Activated CD4-positive, alpha-beta T cell treated with anti-CD3 and anti-CD28 coated beads, Interleukin-2, amount 10 ng/mL, durations not matched to agents 24 days and 14 days (primary cell): ENCODE data around the gene ZFC3H1. TPM values are rescaled to one million over a fixed set of nuclear protein-coding genes. Genes with fewer than 3 reads are reported as not detected.

Source experiments
- DNase-seq: peaks from one replicate; pipeline ENCODE4 v3.0.0; 2022
- H3K27ac Mint-ChIP-seq: one replicate; pipeline ENCODE4 v1.8.0; 2022; ENCODE audit warnings: mild to moderate bottlenecking, mixed read lengths
- H3K27me3 Mint-ChIP-seq: one replicate; pipeline ENCODE4 v1.8.0; 2022; ENCODE audit warnings: mixed read lengths
- H3K36me3 Mint-ChIP-seq: one replicate; pipeline ENCODE4 v1.8.0; 2022; ENCODE audit warnings: low read depth, mild to moderate bottlenecking, mixed read lengths
- H3K4me1 Mint-ChIP-seq: one replicate; pipeline ENCODE4 v1.8.0; 2021; ENCODE audit warnings: mixed read lengths
- H3K4me3 Mint-ChIP-seq: one replicate; pipeline ENCODE4 v1.8.0; 2022; ENCODE audit warnings: mild to moderate bottlenecking, moderate library complexity, mixed read lengths
- H3K9me3 Mint-ChIP-seq: one replicate; pipeline ENCODE4 v1.8.0; 2021; ENCODE audit warnings: mixed read lengths
- intact Hi-C: fragments of 100-400 bp; cut with micrococcal nuclease; formaldehyde crosslinking; loops from one replicate; pipeline ENCODE4 v1.15.1; 2023
- total RNA-seq: library from RNA; stranded (reverse); gene quantifications from 2 replicates; pipeline ENCODE4 v1.2.3, GENCODE V29; 2022

Gene ZFC3H1
- total RNA-seq, 1 donor from 2014 or later = 64.6 TPM

DNA sequence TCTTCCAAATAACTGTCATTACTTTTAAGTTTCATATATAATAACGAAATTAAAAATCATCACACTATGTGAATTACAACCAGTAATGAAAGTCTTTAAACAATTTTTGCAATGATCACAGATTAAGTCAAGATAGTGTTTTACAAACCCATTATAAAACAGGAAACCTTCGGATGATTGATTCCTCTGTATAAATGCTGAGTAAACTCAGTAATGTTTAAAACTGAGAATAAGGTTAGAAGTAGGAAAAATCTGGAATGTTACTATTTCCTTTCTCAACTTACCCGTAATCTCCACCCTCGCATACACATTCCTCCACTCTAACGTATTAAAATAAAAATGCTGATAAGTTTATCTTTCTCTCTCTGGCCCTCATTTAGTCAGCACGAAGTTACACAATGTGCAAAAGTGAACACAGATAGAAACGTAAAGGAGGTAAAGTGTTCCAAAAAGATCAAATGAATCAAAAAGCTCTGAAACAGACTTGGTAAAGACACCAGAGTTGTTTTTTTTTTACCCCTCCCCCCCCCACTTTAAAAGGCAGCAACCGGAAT lies 1.6 kb downstream of the ZFC3H1 start:
- Mint-ChIP-seq H3K4me1 (peaks cover 30% of the 10 kb centered on the region), H3K27ac (peak overlapping the region; percentile 99), H3K27me3 (no peaks in the 10 kb centered on the region), H3K36me3 (peaks cover 44% of the 10 kb centered on the region), H3K4me3 (peak overlapping the region; percentile 97), H3K9me3 (peaks cover 2% of the 10 kb centered on the region)
- no peak for DNase-seq
- intact Hi-C loops = loop anchor here (1.0 to 2.0 kb wide), 2 partner anchors 20 to 1923 kb away; partner anchors contain the start of gene RAB3IP

DNA sequence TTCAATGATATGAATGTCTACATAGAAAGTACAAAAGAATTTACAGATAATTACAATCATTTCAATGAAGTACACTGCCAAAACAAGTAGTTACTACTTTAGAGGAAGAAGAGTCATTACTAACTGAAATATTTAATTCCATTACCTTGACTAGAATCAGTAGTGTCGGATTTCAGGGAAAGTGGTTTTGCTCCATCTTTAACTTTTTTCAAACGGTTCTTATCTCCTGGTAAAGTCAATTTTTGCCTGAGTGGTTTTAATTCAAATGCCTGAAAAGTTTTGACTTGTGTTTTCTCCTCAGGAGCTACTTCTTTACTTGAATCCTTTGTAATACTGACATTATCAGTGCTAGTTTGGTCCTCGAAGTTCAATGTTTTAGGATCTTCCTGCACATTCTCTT lies 6.9 kb downstream of the ZFC3H1 start:
- peak overlapping the region; percentile 45 for H3K4me3 Mint-ChIP-seq
- peaks cover 36% of the 10 kb centered on the region for H3K4me1 Mint-ChIP-seq
- peaks cover 32% of the 10 kb centered on the region for H3K36me3 Mint-ChIP-seq
- intact Hi-C loops = loop anchor here (5.0 kb wide), 1 partner anchor 39 kb away; no protein-coding TSS in a partner anchor
- H3K27me3 Mint-ChIP-seq = no peaks in the 10 kb centered on the region
- no peak for DNase-seq
- H3K9me3 Mint-ChIP-seq = no peaks in the 10 kb centered on the region
- no peak overlapping the region for H3K27ac Mint-ChIP-seq

DNA sequence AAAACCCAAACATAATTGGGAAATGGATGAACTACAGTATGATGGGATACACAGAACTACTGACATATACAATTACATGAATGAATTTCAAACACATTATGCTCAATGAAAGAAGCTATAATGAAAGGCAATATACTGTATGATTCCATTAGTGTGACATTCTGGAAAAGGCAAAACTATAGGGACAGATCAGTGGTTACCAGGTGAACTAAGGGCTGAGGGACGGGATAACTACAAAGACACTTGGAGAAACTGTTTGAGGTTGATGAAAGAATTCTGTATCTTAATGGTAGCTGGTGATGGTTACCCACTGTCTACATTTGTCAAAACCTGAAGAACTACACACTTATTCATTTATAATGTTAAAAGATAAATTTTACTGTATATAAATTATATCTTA lies 7.7 kb downstream of the ZFC3H1 start:
- Mint-ChIP-seq H3K4me3 (peak overlapping the region; percentile 65), H3K9me3 (no peaks in the 10 kb centered on the region), H3K36me3 (peaks cover 31% of the 10 kb centered on the region), H3K27me3 (no peaks in the 10 kb centered on the region), H3K4me1 (peaks cover 35% of the 10 kb centered on the region), H3K27ac (peak overlapping the region; percentile 2)
- DNase-seq = no peak
- intact Hi-C loops = loop anchor here (1.0 to 5.0 kb wide), 2 partner anchors 7 to 39 kb away; partner anchors contain the start of gene ZFC3H1

DNA sequence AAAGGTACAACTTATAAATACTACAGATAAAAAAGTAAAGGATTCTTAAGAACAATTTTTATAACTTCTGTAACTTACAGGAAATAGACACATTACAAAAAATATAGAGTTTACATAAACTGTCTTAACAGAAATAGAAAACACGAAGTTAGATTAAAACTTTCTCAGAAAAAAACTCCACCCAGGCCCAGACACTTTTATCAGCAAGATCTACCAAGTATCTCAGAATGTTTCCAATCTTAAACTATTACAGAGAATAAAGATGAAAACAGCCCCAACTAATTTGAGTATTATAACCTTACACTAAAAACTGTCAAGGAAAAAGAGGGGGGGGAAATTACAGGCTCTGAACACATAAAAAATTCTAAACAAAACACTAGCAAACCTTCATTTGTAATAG lies 8.2 kb downstream of the ZFC3H1 start:
- Mint-ChIP-seq H3K9me3 (no peaks in the 10 kb centered on the region), H3K4me1 (peaks cover 35% of the 10 kb centered on the region), H3K27ac (peak overlapping the region; percentile 2), H3K4me3 (peak overlapping the region; percentile 65), H3K36me3 (peaks cover 31% of the 10 kb centered on the region), H3K27me3 (no peaks in the 10 kb centered on the region)
- intact Hi-C loops = loop anchor here (1.0 to 5.0 kb wide), 2 partner anchors 8 to 38 kb away; partner anchors contain the start of gene ZFC3H1
- no peak for DNase-seq

DNA sequence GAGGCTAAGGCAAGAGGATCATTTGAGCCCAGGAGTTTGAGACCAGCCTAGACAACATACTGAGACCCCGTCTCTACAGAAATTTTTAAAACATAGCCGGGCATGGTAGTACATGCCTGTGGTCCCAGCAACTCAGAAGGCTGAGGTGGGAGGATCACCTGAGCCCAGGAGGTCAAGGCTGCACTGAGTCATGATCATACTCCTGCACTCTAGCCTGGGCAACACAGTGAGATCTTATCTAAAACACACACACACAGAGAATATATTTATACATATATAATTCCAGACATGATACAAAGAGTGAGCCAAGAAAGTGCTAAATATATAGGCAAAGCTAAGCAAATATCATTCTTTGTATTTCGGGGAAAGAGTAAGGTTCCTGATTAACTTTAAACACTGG lies 9.4 kb downstream of the ZFC3H1 start:
- Mint-ChIP-seq H3K27me3 (no peaks in the 10 kb centered on the region), H3K4me3 (no peak overlapping the region)
- intact Hi-C loops = no loop called here

DNA sequence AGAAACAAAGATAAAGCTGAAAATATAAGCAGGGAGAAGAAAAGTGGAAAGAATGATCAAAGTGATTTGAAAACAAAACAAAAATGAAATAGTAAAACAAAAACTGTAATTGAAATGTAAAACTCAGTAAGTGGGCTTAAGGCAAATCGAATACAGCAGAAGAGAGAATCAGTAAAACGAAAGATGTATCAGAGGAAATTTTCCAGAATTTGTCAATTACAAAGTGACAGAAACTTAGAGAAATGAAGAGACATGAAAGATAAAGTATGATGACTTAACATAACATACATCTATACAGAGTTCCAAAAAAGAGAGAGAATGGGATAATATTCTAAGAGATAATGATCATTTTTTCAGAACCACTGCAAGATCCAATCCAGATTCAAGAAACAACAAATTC lies 10.5 kb downstream of the ZFC3H1 start:
- H3K27me3 Mint-ChIP-seq = no peaks in the 10 kb centered on the region
- H3K36me3 Mint-ChIP-seq = peaks cover 25% of the 10 kb centered on the region
- H3K9me3 Mint-ChIP-seq = no peaks in the 10 kb centered on the region
- no peak overlapping the region for H3K4me3 Mint-ChIP-seq
- DNase-seq = no peak
- intact Hi-C loops = no loop called here
- H3K27ac Mint-ChIP-seq = no peak overlapping the region
- peaks cover 28% of the 10 kb centered on the region for H3K4me1 Mint-ChIP-seq

More for the DNA sequence above, 9.4 kb downstream of the ZFC3H1 start:
- H3K4me1 Mint-ChIP-seq = peaks cover 29% of the 10 kb centered on the region
- no peaks in the 10 kb centered on the region for H3K9me3 Mint-ChIP-seq
- peaks cover 29% of the 10 kb centered on the region for H3K36me3 Mint-ChIP-seq
- H3K27ac Mint-ChIP-seq = no peak overlapping the region
- no peak for DNase-seq

GRCh38 chr12:71652656-71653055 lies 11.0 kb downstream of the ZFC3H1 start:
- no peaks in the 10 kb centered on the region for H3K27me3 Mint-ChIP-seq
- H3K9me3 Mint-ChIP-seq = no peaks in the 10 kb centered on the region
- H3K36me3 Mint-ChIP-seq = peaks cover 23% of the 10 kb centered on the region
- no peak overlapping the region for H3K4me3 Mint-ChIP-seq
- no peak for DNase-seq
- no peak overlapping the region for H3K27ac Mint-ChIP-seq
- intact Hi-C loops = no loop called here
- H3K4me1 Mint-ChIP-seq = peaks cover 26% of the 10 kb centered on the region

DNA sequence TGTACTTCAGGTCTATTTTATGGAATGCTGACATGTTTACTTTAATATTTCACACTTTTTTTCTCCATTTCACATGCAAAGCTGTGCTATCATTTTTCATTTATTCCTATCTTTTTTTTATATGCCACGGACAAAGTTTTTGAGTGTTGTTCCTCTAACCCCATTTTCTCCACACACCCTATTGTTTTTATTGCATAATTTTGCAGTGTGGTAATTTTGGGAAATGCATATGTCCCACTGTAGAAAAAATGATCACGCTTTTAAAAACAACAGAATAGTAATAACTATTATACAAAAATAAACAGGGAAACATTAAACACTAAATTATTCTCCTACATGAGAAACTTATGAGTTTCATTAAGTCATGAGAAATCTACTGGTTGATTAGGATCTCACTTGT lies 14.2 kb downstream of the ZFC3H1 start:
- no peak for DNase-seq
- no peak overlapping the region for H3K4me3 Mint-ChIP-seq
- no peaks in the 10 kb centered on the region for H3K9me3 Mint-ChIP-seq
- intact Hi-C loops = no loop called here
- no peaks in the 10 kb centered on the region for H3K27me3 Mint-ChIP-seq
- peaks cover 15% of the 10 kb centered on the region for H3K4me1 Mint-ChIP-seq
- H3K36me3 Mint-ChIP-seq = peaks cover 33% of the 10 kb centered on the region
- H3K27ac Mint-ChIP-seq = no peak overlapping the region

DNA sequence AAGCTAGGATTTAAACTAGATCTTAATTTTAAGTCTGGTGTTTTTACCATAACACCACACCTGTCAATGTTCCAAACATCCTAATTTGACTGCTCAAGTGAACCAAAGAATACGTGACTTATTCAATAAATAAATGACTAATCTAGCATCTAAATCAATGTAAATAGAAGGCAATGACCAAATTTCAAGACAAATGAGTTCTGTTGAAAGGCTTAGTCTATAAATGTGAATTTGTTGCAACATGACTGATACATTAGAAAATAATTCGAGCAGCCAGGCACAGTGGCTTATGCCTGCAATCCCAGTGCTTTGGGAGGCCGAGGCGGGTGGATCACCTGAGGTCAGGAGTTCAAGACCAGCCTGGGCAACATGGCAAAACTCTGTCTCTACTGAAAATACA lies 15.1 kb downstream of the ZFC3H1 start:
- Mint-ChIP-seq H3K27ac (peak overlapping the region; percentile 34), H3K36me3 (peaks cover 41% of the 10 kb centered on the region), H3K9me3 (no peaks in the 10 kb centered on the region), H3K27me3 (no peaks in the 10 kb centered on the region), H3K4me1 (peaks cover 18% of the 10 kb centered on the region), H3K4me3 (no peak overlapping the region)
- intact Hi-C loops = no loop called here
- DNase-seq = no peak

DNA sequence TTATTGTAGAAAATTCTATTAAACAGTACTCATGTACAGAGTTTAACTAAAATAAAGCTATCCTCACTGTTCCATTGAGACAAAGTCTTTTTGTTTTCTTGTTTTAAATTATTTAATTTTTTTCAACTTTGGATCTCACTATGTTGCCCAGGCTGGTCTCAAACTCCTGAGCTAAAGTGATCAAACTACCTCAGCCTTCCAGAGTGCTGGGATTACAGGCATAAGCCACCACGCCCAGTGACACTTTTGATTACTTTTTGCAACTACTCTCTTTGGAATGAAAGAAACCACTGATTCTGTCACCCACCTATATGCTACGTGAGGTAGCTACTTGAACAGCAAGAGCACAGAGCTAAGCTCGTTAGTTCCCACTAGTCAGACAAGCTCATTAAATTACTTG lies 17.1 kb downstream of the ZFC3H1 start:
- no peaks in the 10 kb centered on the region for H3K9me3 Mint-ChIP-seq
- H3K4me1 Mint-ChIP-seq = peaks cover 23% of the 10 kb centered on the region
- H3K36me3 Mint-ChIP-seq = peaks cover 54% of the 10 kb centered on the region
- intact Hi-C loops = no loop called here
- H3K27ac Mint-ChIP-seq = no peak overlapping the region
- no peaks in the 10 kb centered on the region for H3K27me3 Mint-ChIP-seq
- no peak overlapping the region for H3K4me3 Mint-ChIP-seq
- no peak for DNase-seq

GRCh38 chr12:71645268-71645667 lies 18.4 kb downstream of the ZFC3H1 start:
- H3K9me3 Mint-ChIP-seq = no peaks in the 10 kb centered on the region
- DNase-seq = no peak
- intact Hi-C loops = no loop called here
- H3K36me3 Mint-ChIP-seq = peaks cover 59% of the 10 kb centered on the region
- H3K4me1 Mint-ChIP-seq = peaks cover 26% of the 10 kb centered on the region
- no peaks in the 10 kb centered on the region for H3K27me3 Mint-ChIP-seq
- no peak overlapping the region for H3K4me3 Mint-ChIP-seq
- H3K27ac Mint-ChIP-seq = peak overlapping the region; percentile 51

- Mint-ChIP-seq H3K9me3 (no peaks in the 10 kb centered on the region), H3K4me3 (no peak overlapping the region), H3K27ac (no peak overlapping the region), H3K36me3 (peaks cover 67% of the 10 kb centered on the region), H3K27me3 (no peaks in the 10 kb centered on the region), H3K4me1 (peaks cover 22% of the 10 kb centered on the region)
- DNase-seq = no peak
- intact Hi-C loops = loop anchor here (1.0 kb wide), 1 partner anchor 20 kb away; no protein-coding TSS in a partner anchor
Observed at GRCh38 chr12:71642264-71642663, 21.4 kb downstream of the ZFC3H1 start.

DNA sequence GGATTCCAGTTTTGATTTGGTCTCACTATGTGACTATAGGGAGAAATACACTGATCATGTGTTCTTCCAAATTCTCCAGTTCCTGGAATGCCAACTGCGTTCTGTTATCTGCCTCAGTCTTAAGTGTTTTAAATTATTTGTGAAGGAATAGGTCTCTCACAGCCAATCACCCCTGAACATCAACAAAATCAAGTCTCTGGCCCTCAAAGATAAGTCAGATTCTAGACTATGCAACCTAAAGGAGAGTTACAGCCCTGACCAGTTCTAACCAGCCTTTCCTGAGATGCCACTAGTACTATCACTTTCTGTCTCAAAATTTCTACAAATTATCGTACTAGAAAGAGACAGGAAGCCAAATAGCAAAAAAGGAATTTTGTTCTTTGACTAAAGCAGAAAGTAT lies 22.3 kb downstream of the ZFC3H1 start:
- no peaks in the 10 kb centered on the region for H3K27me3 Mint-ChIP-seq
- H3K4me3 Mint-ChIP-seq = no peak overlapping the region
- no peak for DNase-seq
- H3K36me3 Mint-ChIP-seq = peaks cover 64% of the 10 kb centered on the region
- no peaks in the 10 kb centered on the region for H3K9me3 Mint-ChIP-seq
- intact Hi-C loops = no loop called here
- peak overlapping the region; percentile 68 for H3K27ac Mint-ChIP-seq
- H3K4me1 Mint-ChIP-seq = peaks cover 23% of the 10 kb centered on the region

GRCh38 chr12:71640316-71640715 lies 23.3 kb downstream of the ZFC3H1 start:
- H3K4me1 Mint-ChIP-seq = peaks cover 21% of the 10 kb centered on the region
- intact Hi-C loops = no loop called here
- H3K27ac Mint-ChIP-seq = no peak overlapping the region
- H3K4me3 Mint-ChIP-seq = no peak overlapping the region
- H3K9me3 Mint-ChIP-seq = no peaks in the 10 kb centered on the region
- no peak for DNase-seq
- H3K27me3 Mint-ChIP-seq = no peaks in the 10 kb centered on the region
- H3K36me3 Mint-ChIP-seq = peaks cover 67% of the 10 kb centered on the region

GRCh38 chr12:71639341-71639760 lies 24.3 kb downstream of the ZFC3H1 start:
- Mint-ChIP-seq H3K4me3 (no peak overlapping the region), H3K27me3 (no peaks in the 10 kb centered on the region), H3K36me3 (peaks cover 68% of the 10 kb centered on the region), H3K4me1 (peaks cover 18% of the 10 kb centered on the region), H3K9me3 (no peaks in the 10 kb centered on the region), H3K27ac (no peak overlapping the region)
- intact Hi-C loops = no loop called here
- DNase-seq = no peak
